Globus pallidus (tissue), 1 donor: ENCODE measurements around the gene PLPP7.
"Not testable (repeated sequence)": the region's sequence is repeated elsewhere in the genome, so short reads cannot be mapped to it uniquely, and the experiment has no call there.

Experiments used
- DNase-seq: peaks from one replicate; pipeline ENCODE4 v3.0.0-alpha.2; 2015; ENCODE audit warnings: low spot score

Gene PLPP7

DNA sequence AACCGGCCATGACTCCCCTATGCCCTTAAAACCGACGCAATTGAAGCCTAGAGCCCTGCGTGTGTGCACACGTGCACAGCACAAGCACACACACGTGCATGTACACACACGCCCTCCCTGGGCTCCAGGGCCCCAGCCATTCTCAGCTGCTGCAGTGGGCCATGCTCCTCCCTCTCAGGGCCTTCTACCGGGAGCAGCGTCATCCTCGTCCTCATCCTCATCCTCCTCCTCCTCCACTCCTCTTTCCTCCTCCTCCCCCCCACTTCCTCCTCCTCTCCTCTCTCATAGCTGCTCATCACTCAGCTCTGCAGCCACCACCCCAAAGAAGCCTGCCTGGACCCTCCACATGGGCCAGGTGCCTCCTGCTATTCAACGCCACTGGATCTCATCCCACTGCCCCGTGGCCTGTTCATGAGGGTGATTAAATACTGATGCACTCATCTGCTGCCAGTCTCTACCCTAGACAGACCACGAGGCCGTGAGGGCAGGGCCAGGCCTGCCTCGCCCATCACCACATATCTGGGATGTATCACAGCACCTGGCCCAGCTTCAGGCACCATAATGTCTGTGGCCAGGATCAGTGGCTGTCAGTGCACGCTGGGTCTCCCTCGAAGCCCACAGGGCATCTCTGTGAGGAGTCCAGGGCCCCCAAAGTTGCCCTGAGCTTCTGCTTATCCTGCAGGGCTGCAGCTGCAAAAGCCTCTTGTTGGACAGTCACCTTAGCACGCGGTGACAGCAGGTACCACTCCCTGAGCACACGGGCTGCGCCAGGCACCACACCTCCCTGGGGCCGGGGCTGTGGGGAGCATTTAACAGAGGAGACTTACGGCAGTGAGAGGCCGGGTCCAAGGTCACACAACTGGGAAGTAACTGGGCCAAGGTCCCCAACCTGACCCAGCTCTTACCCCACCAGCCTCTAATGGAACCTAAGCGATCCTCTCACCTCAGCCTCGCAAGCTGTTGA, 23.0 kb upstream of the PLPP7 start:
- no peak for DNase-seq

- DNase-seq, result peak; percentile 54
Measured at GRCh38 chr9:131270171-131271015, 19.1 kb upstream of the PLPP7 start.

- DNase-seq, result not testable (repeated sequence)
Measured at GRCh38 chr9:131271016-131271273, 18.6 kb upstream of the PLPP7 start.

- DNase-seq, result no peak
Measured at GRCh38 chr9:131271506-131271931, 18.0 kb upstream of the PLPP7 start.

DNA sequence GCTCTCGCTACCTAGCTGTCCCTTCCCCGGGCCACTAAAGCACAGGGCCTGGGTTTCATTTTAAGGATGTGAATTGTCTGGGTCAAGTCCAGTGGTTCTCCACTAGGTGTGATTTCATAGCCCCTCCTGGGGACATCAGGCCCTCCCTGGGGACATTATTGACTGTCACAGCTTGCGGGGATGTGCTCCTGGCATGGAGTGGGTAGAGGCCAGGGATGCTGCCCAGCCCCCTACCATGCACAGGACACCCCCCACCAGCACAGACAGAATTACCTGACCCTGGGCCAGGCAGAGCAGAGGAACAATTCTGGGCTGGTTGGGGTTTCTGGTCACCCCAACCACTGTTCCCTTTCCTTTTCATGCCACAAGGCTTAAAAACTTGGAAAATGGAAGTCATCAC, 17.3 kb upstream of the PLPP7 start:
- DNase-seq, result no peak

- DNase-seq, result no peak
Measured at GRCh38 chr9:131273146-131273855, 16.2 kb upstream of the PLPP7 start.

DNA sequence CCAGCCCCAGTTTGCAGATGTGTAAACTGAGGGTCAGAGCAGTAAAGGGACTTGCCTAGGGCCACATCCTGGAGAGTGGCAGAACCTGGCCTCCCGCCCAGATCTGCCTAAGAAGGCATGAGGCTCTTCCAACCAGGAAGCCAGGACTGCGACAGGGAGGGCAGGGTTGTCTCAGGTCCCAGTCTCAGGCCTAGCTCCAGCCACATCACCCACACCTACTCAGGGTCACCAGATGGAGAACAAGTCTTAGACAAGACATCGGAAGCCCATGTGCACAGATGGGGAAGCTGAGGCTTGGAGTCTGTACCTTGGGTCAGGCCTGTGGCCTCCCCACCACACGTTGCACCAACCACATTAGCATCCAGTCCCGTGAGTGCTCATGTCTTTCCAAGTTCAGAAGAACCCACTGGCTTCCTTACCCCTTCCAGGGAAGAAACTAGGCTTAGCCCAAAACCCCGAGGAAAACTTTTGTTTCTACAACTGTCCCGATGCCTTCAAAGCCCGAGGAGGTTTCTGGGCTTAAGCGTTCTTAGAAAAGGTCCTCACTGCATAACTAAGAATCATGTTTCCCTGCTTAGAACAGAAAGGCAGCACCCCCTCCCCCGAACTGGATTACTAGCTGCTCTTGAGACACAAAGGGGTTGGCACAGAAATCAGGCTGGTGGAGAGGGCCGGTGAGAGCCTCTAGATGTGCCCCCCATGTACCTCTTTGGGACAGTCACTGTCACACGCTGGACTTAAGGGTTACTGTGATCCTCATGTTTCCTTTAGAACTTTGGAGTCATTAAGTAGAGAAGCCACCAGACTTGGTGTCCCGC, 15.5 kb upstream of the PLPP7 start:
- DNase-seq, result no peak

GRCh38 chr9:131274674-131275331, 14.7 kb upstream of the PLPP7 start:
- DNase-seq, result no peak

GRCh38 chr9:131275332-131276093, 14.0 kb upstream of the PLPP7 start:
- DNase-seq, result no peak

DNA sequence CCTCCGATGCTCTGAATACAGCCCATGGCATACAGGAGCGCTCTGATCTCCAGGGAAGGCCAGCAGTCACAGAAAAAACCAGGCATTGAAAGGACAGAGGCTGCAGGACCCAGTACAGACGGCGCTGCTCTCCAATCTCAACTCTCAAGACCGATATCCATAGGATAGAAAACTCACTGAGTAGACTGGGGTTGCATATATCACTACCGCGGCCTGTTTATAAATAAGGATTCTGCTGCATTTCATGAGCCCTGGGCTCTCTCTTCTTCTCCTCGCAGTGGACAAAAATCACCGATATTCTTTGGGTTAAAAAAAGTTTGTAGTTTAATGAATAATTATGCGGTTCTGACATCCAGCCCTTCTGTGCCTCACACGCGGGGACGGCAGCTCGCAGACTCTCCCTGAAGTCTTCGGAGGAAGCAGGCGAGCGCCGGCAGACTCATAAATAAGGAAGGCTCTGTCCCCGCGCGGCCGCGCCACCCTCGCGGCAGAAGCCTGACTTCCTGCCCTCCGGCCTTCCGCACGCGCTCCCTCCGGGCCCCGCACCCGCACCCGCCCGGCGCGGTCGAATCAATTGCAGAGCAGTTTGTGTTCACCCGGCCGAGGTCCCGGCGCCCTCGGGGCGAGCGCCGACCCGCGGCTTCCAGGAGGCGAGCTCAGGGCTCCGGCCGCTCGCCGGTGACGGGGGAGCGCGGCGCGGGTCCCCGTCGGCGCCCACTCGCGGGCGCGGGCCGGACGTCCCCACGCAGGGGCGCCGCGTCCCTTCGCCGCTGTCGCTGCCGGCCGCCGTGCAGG, 13.2 kb upstream of the PLPP7 start, which contains the start of gene FAM78A:
Gene FAM78A, minus strand, starts transcription at position 417 of the 795 bp plus-strand sequence. Its CDS starts 331 bp downstream, at position 86.
- DNase-seq, result no peak

GRCh38 chr9:131276891-131277286, 12.6 kb upstream of the PLPP7 start:
- DNase-seq, result no peak

DNA sequence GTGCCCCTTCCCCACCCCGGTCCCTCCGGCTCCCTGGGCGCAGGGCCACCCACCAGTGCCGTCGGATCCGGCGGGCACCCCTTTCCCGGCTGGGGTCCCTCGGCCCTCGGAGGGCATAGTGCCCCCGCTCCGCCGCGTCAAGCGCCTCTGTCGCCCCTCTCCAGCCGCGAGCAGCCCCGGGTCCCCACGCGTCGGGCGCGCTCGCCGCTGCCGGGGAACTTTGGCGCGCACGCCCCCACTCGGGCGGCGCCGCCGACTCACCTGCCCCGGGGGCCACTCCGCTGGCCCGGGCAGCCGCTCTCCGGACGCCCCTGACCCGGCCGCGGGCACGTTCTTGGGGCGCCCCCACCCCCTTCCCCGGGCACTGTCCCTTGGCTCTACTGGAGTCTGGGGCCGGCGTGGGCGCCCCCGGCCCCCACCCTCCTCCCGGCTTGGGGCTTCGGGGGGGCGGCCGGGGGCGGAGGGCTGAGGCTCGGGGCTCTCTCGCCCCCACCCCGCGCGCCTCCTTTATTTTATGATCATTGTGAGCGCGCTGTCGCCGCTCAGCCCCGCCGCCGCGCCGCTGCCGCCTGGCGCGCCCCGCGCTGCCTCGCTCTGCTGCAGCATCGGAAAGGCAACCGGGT, 12.1 kb upstream of the PLPP7 start:
- DNase-seq, result no peak

DNA sequence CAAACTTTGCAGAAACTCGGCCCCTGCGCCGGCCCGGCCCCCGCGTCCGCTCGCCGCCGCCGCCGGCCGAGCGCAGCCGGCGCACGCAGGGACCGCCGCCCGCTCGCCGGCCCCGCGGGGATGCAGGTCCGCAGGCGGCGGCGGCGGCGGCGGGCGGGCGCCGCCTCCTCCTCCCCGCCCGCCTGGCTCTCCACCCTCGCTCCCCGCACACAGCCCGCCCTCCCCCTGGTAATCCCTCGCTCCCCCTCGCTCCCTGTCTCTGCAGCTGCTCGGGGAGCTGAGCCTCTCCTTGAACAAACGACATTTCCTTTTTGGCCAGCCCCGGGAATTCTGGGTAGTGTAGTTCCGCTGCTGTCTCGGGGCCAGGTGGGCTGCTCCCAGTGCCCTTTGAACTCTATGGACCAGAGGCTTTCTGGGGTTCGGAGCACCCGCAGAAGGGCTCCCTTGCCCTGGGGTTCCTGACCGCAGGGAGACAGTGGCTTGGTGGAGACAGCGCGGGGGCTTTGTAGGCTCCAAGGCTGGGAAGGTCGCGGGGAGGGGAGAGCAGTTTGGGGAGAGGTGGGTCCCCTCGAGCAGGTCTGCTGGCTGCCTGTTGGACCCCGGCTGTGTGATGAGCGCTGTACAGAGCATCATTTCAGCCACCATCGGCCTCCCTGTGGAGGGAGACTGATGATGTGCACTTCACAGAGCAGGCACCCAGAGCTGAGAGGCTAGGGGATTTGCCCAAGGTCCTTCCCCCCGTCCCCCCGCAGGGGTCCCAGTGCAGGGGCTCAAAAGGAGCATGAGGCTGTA, 11.4 kb upstream of the PLPP7 start:
- DNase-seq, result peak; percentile 92

DNA sequence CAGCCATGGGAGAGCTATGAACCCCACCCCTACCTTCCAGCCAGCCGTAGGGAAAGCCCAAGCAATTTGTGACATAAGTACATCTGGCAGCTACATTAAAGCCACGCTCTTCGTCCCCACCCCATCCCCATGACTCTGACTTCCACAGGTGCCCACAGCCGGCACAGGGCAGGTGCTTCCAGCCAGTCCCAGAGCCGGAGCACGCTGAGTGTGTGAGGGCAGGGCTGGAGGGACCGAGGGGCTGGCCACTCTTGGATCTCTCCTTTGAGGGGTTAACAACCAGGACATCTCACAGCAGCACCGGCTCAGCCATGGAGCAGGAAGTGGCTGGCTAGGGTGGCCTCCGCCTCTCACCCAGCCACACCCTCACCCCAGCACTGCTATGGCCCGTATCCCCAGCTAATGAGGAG, 10.8 kb upstream of the PLPP7 start:
- no peak for DNase-seq

DNA sequence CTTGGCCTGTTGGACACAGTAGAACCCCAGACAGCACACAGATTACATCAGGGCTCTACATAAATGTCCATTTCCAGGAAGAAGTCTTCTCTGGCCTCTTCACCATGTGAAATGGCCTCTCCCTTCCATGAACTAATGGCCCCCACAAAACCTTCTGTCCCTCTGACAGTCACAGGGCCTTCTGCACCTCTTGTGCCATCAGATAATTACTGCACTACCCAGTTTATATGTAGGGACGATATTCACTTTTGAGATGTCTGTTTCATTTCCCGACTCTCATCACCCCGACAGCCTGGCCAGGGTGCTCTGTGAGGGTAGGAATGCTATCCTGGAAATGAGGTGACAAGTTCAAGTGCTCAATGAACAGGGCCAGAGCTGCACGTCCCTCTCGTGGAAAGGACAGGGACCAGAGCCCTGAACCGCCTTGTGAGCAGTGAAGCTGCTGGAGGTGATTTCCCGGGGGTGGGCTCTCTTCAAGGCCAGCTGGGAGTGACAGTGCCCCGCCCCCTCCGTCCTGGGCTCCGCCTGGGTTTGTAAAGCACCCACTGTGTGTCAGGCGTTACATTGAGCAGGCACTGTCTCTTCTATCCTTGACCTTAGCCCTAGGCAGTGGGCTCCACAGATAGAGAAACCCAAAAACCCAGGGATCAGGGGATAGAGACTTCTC, 10.2 kb upstream of the PLPP7 start:
- no peak for DNase-seq

GRCh38 chr9:131279863-131280570, 9.5 kb upstream of the PLPP7 start:
- no peak for DNase-seq

GRCh38 chr9:131280660-131281059, 8.9 kb upstream of the PLPP7 start:
- no peak for DNase-seq
